Activated CD8-positive, alpha-beta memory T cell treated with anti-CD3 and anti-CD28 coated beads, Interleukin-2, amount 50 U/mL, for 1 hour (primary cell): ENCODE data around the gene ERBB2.
A peak's percentile ranks its signal among the peaks of the same experiment; 100 is the strongest.
"Not testable (repeated sequence)": the region's sequence is repeated elsewhere in the genome, so short reads cannot be mapped to it uniquely, and the experiment has no call there.

Experiments
- DNase-seq: peaks from one replicate; pipeline ENCODE4 v3.0.0-alpha.2; 2020; ENCODE audit errors: extremely low read depth

The ERBB2 gene

GRCh38 chr17:39678340-39679116, 21.3 kb upstream of the ERBB2 start:
- no peak for DNase-seq

GRCh38 chr17:39679521-39680192, 20.2 kb upstream of the ERBB2 start:
- DNase-seq, result no peak

GRCh38 chr17:39683295-39683939, 16.4 kb upstream of the ERBB2 start:
- DNase-seq, result no peak

- DNase-seq, result no peak
Observed at GRCh38 chr17:39684369-39685192, 15.3 kb upstream of the ERBB2 start.

GRCh38 chr17:39687101-39687545, 12.7 kb upstream of the ERBB2 start:
- DNase-seq, result no peak

GRCh38 chr17:39687546-39688474, 12.1 kb upstream of the ERBB2 start, which contains the start of gene PGAP3:
Gene PGAP3 (minus strand): TSS chr17:39688057. CDS start chr17:39688014, 43 bp downstream.
- peak; percentile 66 for DNase-seq

- no peak for DNase-seq
Observed at GRCh38 chr17:39688475-39688835, 11.4 kb upstream of the ERBB2 start.

- DNase-seq, result no peak
Observed at GRCh38 chr17:39688945-39689344, 10.9 kb upstream of the ERBB2 start.

GRCh38 chr17:39694593-39694992, 5.3 kb upstream of the ERBB2 start:
- no peak for DNase-seq

- no peak for DNase-seq
Observed at GRCh38 chr17:39695089-39695474, 4.8 kb upstream of the ERBB2 start.

- no peak for DNase-seq
Observed at GRCh38 chr17:39696731-39697130, 3.1 kb upstream of the ERBB2 start.

GRCh38 chr17:39697961-39698360, 1.9 kb upstream of the ERBB2 start:
- no peak for DNase-seq

GRCh38 chr17:39699157-39699817, 577 bp upstream of the ERBB2 start:
- not testable (repeated sequence) for DNase-seq

GRCh38 chr17:39700148-39700987, 504 bp downstream of the ERBB2 start:
- DNase-seq, result no peak

- DNase-seq, result no peak
Observed at GRCh38 chr17:39701012-39701783, 1.3 kb downstream of the ERBB2 start.

GRCh38 chr17:39701784-39702422, 2.0 kb downstream of the ERBB2 start:
- no peak for DNase-seq

GRCh38 chr17:39702901-39703893, 3.3 kb downstream of the ERBB2 start:
- DNase-seq, result no peak
